Dermis microvascular lymphatic vessel endothelial cell (primary cell): ENCODE results near the gene BLACAT1. TPM values are rescaled to one million over a fixed set of nuclear protein-coding genes. Genes with fewer than 3 reads are reported as not detected.
A peak's percentile ranks its signal among the peaks of the same experiment; 100 is the strongest.
"Not testable (repeated sequence)": the region's sequence is repeated elsewhere in the genome, so short reads cannot be mapped to it uniquely, and the experiment has no call there.

Source experiments
- DNase-seq, 2 donors: peaks; one replicate each; pipeline versions ENCODE4 v3.0.0 to v3.0.0-alpha.2; 2010; ENCODE audit warnings: low read depth in 2 of 2
- total RNA-seq: library from RNA; depleted of rRNA; stranded (reverse); fragments of >200 nt; gene quantifications from 2 replicates; pipeline ENCODE4 v1.2.1, GENCODE V29; 2014

BLACAT1 gene
- total RNA-seq, 1 donor from 2014 or later, result under 0.01 TPM

DNA sequence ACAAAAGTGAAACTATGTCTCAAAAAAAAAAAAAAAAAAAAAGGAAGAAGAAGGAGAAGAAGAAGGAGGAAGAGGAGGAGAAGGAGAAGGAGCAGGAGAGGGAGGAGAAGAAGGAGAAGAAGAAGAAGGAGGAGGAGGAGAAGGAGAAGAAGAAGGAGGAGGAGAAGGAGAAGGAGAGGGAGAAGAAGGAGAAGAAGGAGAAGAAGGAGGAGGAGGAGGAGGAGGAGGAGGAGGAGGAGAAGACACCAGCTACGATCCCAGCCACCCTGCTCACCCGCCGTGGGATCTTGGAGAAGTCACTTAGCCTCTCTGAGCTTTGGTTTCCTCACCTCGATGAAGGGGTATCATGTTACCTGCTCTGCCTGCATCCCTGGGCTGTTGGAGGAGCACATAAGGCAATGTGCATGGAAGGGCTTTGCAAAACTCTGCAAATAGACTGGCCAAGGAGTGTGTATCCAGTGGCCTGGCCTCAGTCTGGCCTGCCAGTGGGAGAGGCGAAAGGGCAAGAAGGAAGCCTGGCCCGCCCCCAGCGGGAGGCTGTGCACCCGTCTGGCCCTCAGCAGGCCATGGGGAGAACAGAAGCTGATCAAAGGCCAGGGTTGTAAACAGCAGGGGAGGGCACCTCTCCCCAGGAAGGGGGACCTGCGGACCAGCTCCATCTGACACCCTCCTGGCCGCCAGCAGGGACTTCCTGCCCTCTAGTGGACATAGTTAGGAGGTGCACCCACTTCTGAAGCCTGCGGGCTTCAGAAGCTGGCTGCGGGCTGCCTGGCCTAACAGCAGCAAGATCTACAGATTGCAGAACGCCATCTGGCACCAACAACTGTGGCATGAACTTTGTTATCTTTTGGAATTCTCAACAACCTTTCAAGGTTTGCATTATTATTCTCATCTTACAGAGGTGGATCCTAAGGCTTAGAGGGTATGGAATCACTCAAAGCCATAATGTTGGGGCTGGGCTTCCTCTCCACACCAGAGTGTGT lies 29.4 kb upstream of the BLACAT1 start:
- DNase-seq, result peak; percentile 25 to 63

DNA sequence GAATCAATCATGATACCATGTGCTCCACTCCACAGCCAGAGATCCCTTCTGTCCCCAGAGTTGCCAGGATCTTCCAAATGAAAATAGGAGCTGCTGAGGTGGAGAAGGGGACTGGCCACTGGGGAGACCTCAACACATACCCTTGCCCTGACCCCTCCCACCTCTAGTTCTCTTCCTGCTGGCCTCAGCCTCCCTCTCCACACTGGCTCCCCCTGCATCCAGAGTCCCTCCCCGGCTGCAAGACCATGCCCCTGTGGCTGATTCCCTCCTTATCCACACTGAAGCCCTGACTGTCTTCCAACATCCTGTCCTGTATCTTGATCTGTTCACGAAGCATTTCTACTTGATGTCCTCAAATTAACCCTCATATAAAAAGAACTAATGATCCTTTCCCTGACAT lies 27.5 kb upstream of the BLACAT1 start:
- DNase-seq, result no peak

GRCh38 chr1:205482587-205482986 lies 26.7 kb upstream of the BLACAT1 start:
- not testable (repeated sequence) for DNase-seq

- DNase-seq, result no peak
Measured at GRCh38 chr1:205481629-205482151, 25.8 kb upstream of the BLACAT1 start.

DNA sequence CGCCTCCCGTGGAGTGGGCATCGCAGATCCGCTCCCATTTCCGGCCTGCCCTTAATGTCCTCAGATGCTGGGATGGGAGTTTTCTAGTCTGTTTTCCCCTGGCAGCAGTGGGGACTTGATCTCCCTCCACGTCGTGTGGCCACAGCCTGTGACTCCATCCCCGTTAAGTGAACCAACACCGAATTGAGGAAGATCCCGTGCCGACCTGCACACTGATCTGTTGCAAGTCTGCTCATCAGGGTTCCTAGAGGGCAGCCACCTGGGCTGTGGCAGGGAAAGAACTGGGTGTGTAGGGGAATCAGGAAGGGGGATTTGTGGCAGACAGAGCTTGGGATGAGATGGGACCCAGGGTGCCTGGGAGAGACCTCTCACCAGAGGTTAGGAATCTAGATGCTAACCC lies 25.4 kb upstream of the BLACAT1 start:
- no peak for DNase-seq

DNA sequence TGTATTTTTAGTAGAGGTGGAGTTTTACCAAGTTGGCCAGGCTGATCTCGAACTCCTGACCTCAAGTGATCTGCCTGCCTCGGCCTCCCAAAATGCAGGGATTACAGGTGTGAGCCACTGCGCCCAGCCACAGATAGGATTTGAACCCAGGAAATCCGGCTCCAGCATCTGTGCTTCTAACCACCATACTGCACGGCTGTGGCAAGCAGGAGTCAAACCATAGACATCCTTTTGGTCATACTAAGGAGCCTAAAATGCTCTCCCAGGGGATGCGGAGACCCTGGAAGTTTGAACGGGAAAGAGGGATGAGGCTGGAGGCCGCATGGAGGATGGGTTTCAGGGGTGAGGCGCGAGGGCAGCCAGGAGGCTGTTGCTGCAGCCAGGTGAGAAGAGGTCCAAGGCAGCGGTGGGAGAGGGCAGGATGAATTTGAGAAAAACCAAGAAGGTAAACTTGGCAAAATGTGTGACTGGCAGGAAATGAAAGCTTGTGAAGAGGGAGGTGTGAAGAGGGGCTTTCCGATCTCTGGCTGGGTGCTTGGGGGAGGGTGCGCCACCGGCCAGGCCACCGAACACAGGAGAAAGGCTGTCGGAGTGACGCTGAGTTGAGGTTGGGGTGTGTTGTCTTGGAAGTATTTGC lies 24.6 kb upstream of the BLACAT1 start:
- no peak for DNase-seq

DNA sequence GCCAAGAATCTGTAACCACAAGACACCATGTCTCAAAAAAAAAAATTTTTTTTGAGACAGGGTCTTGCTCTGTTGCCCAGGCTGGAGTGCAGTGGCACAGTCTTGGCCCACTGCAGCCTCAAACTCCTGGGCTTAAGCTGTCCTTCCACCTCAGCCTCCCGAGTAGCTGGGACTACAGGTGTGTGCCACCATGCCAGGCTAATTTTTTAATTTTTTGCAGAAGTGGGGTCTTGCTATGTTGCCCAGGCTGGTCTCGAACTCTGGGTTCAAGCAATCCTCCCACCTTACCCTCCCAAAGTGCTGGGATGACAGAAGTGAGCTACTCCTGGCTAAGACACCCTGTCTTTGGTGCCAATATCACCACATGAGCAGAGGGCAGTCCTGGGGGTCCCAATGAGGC lies 23.1 kb upstream of the BLACAT1 start:
- not testable (repeated sequence) for DNase-seq

GRCh38 chr1:205477759-205478247 lies 22.0 kb upstream of the BLACAT1 start:
- no peak for DNase-seq

- no peak for DNase-seq
Measured at GRCh38 chr1:205477121-205477758, 21.4 kb upstream of the BLACAT1 start.

DNA sequence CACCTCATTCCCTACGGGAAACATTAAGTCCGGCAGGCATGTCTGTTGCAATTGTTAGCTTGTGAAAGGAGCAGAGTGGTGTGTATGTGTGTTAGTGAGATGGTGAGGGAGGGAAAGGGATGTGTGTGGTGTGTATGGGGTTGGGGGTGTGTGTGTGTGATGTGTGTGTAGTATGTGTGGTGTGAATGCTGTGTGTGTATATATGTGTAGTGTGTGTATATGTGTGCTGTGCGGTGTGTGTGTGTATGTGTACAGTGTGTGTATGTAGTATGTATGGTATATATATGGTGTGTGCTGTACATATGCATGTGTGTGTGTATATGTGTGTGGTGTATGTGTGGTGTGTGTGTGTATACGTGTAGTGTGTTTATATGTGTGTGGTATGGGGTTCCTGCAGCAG lies 20.8 kb upstream of the BLACAT1 start:
- no peak for DNase-seq

GRCh38 chr1:205475855-205476254 lies 20.0 kb upstream of the BLACAT1 start:
- DNase-seq, result no peak

- DNase-seq, result no peak
Measured at GRCh38 chr1:205474571-205474970, 18.7 kb upstream of the BLACAT1 start.

DNA sequence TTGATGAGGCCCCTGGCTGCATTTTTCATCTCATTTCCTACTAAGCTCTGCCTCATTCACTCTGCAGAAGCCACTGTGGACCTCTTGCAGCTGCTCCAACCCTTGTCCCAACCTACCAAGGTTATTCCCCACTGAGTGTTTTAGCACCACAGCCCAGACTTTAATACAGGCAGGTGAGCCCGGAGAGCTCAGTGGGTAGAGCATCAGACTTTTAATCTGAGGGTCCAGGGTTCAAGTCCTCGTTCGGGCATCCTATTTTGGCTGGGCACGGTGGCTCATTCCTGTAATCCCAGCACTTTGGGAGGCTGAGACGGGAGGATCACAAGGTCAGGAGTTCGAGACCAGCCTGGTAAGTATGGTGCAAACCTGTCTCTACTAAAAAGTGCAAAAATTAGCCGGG lies 18.1 kb upstream of the BLACAT1 start:
- no peak for DNase-seq

DNA sequence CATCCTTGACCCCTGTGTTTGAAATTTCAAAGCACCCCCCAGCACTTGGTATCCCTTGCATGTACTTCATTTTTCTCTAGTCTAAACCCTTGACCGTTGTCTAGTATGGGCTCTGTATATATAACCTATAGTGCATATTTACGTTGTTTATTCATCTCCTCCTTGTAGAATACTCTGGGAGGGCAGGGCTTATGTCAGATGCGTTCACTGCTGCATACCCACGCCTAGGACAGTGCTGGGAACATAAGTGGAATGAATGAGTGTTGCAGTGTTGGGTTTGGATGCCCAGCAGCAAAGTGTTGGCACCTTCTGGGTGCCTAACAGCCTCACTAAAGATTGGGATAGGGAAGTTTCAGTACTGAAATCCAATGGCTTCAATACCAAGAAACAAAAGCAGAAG lies 17.6 kb upstream of the BLACAT1 start:
- DNase-seq, result no peak

DNA sequence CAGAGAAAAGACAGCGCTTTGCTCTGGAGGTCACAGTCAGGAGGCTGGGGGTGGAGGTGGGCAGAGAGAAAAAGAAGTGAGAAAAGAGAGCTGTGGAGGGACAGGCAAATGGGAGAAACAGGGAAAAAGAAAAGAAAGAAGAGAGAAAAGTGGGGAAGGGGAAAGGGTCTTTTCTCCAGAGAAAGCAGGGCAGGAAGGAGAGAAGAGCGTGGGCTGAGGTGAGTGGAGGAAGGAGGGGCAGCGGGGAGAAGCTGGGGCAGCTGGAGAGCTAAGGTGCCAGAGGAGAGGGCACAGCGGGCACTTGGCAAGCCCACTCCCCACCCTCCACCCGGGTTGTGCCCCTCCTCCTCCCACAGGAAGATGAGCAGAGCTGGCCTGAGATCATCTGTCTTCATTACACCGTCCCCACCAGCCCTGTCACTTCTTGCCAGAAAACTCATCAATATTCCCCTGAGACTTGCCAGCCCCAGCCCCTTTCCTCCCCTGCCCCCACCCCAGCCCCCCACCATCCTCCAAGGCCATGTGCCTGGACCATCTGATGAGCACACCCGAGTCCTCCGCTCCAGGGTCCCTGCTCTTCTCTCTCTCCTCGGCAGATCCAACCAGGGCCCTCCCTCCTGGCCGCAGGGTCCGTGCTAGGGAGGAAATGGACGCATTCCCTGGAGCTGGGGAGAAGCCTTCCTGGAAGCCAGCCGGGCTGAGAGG lies 17.0 kb upstream of the BLACAT1 start:
- DNase-seq, result no peak

DNA sequence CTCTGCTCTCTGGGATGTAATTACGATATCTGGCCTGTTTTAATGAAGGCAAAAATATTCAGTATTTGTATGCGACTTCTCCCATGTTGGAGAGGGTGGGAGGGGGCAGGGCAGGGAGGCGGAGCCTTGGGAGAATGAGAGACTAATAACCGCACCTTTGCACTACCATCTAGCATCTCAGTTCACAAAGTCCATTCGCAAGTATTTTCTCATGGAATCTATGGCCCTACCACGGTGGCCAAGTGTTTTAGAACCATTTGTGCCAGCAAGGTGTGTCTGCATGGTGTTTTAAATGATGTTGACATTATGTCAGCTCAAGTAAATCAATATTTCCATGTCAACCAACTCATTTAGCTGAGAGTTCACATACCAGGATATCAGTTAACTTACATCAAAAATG lies 14.3 kb upstream of the BLACAT1 start:
- DNase-seq, result no peak

DNA sequence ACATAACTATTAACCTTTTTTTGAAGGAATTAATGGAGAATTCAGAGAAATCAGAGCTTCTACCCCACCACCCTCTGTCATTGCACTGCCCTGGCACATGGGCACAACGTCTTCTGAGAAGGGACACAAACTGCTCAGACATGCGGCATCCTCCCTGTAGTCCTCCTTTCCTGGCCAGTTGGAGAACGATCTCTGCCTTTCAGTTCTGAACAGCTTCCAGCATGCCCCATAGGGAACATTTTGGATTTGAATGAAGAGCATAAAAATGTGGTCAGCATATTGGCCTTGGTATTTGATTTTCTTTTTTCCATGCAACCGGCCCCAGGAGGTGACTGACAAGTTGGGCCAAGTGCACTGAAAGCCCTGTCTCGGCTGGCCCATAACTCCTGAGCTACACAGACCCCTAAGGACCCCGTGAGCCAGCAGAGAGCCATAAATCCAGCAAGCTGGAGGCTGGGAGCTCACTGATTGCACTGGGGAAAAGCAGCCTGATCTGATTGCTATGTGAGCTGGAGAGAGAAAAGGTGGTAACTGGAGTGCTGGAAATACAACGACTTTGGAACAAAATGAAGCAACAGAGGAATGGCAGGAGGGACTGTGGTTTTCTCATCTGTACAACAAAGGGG lies 10.9 kb upstream of the BLACAT1 start:
- no peak for DNase-seq

GRCh38 chr1:205465392-205465791 lies 9.5 kb upstream of the BLACAT1 start:
- no peak for DNase-seq

- DNase-seq, result peak; percentile 33 to 70
Measured at GRCh38 chr1:205458777-205459566, 3.1 kb upstream of the BLACAT1 start.
